HG02571 (cell line): ENCODE results near the gene PRRC2B.
"Not testable (repeated sequence)": the region's sequence is repeated elsewhere in the genome, so short reads cannot be mapped to it uniquely, and the experiment has no call there.

Source experiments
- ATAC-seq: cut with Tn5 transposase; IDR thresholded peaks from one replicate; pipeline ENCODE4 v1.9.1; 2021; ENCODE audit warnings: mild to moderate bottlenecking, moderate library complexity; ENCODE audit not compliant: unreplicated experiment

The PRRC2B gene

DNA sequence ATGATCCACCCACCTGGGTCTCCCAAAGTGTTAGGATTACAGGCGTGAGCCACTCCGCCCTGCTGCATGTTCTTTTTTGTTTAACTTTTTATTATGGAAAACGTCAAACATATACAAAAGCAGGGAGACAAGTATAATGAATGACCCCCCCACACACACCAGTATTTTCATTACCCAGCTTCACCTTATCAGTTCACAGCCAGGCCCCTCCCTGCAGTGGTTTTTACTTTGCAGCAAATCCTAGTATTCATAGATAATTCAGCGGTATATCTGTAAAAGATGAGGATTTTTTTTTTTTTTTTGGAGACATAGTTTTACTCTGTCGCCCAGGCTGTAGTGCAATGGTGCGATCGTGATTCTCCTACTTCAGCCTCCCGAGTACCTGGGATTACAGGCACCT, 111.1 kb downstream of the PRRC2B start:
- no peak for ATAC-seq

DNA sequence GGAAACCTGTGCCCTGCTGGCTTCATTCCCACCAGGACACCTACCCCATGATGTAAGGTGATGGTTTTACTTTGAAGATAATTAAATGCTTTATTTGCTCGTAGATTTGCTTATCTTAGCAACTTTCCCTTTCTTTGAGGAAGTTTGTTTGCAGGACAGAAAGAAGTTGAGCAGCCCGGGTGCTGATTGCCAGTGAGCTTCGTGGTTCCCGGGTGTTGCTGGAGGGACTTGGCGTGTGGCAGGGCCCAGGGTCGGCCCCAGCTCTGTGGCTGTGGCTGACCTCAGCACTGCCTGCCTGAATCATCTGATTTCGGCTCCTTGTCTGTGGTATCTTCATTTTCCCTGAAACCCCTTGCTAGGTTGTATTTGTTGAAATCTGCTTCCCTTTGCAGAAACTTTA, 117.5 kb downstream of the PRRC2B start:
- ATAC-seq: no peak

DNA sequence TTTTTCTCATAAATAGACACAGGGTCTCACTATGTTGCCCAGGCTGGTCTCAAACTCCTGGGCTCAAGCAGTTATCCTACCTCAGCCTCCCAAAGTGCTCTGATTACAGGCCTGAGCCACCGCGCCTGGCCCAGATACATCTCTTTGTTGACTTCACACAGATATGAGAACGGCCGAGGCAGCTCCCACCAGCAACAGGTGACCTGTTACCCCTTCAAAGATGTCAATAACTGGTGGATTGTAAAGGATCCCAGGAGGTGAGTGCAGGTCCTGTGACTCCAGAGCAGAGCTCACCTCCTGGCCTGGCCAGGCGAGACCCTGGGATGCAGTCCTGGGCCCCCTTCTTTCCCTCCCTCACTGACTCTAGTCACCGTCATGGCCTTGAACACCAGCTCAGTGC, 118.0 kb downstream of the PRRC2B start:
- ATAC-seq: no peak

GRCh38 chr9:131513177-131513576, 119.3 kb downstream of the PRRC2B start:
- ATAC-seq: no peak

DNA sequence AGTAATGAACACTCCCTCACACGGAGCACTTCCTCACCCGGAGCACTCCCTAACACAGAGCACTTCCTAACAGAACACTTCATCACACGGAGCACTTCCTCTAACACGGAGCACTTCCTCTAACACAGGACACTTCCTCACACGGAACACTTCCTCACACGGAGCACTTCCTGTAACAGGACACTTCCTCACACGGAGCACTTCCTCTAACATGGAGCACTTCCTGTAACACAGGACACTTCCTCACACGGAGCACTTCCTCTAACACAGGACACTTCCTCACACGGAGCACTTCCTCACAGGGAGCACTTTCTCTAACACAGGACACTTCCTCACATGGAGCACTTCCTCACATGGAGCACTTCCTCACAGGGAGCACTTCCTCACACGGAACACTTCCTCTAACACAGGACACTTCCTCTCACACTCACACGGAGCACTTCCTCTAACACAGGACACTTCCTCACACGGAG, 121.7 kb downstream of the PRRC2B start:
- ATAC-seq: not testable (repeated sequence)

- ATAC-seq: no peak
Observed at GRCh38 chr9:131516100-131516499, 122.2 kb downstream of the PRRC2B start.

DNA sequence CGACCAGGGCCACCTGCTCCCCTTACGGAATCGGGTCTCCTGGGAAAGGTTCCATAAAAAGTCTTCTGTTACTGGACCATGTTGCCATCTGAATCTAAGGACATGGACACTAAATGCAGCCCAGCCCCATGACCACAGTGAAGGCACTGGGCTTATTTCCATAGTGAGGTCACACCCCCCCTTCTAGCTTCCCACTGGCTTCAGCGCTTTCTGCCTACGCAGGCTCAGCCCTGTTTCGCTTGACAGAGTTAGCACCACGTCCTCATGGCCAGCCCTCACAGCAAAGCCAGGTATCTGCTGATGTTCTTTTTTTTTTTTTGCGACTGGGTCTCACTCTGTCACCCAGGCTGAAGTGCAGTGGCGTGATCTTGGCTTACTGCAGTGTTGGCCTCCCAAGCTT, 123.0 kb downstream of the PRRC2B start:
- no peak for ATAC-seq

GRCh38 chr9:131517761-131518190, 123.9 kb downstream of the PRRC2B start:
- ATAC-seq: no peak

DNA sequence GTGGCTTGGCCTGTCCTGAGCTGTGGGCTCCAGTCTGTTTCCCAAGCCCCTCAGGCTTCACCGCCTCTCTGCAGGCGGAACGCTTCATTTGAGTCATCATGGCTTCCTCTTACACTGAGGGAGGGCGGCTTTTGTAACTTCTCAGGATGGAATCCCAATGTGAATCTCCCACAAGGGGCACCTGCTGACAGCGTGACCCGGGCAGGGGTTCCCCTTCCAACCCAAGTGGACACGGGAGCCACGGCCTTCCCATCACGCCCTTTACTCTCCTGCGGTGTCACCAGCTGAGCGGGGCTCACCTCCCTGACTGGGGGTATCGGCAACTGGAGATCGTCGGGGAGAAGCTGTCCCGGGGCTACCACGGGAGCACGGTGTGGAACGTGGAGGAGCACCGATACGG, 124.7 kb downstream of the PRRC2B start:
- ATAC-seq: no peak

- ATAC-seq: no peak
Observed at GRCh38 chr9:131520503-131520902, 126.6 kb downstream of the PRRC2B start.

DNA sequence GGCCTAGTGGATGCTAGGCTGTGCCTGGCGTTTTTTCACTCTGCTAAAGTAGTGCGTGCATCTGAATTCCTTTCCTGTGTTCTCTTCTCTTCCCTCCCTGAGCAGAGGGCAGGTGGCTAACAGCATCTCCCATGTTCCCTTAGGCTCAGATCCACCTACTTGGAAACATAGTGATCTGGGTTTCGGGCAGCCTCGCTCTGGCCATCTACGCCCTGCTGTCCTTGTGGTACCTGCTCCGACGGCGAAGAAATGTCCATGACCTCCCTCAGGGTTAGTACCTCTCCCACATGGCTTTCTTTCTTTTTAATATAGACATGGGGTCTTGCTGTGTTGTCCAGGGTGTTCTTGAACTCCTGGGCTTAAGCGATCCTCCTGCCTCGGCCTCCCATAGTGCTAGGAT, 127.3 kb downstream of the PRRC2B start:
- no peak for ATAC-seq

- ATAC-seq: no peak
Observed at GRCh38 chr9:131521822-131522221, 127.9 kb downstream of the PRRC2B start.

DNA sequence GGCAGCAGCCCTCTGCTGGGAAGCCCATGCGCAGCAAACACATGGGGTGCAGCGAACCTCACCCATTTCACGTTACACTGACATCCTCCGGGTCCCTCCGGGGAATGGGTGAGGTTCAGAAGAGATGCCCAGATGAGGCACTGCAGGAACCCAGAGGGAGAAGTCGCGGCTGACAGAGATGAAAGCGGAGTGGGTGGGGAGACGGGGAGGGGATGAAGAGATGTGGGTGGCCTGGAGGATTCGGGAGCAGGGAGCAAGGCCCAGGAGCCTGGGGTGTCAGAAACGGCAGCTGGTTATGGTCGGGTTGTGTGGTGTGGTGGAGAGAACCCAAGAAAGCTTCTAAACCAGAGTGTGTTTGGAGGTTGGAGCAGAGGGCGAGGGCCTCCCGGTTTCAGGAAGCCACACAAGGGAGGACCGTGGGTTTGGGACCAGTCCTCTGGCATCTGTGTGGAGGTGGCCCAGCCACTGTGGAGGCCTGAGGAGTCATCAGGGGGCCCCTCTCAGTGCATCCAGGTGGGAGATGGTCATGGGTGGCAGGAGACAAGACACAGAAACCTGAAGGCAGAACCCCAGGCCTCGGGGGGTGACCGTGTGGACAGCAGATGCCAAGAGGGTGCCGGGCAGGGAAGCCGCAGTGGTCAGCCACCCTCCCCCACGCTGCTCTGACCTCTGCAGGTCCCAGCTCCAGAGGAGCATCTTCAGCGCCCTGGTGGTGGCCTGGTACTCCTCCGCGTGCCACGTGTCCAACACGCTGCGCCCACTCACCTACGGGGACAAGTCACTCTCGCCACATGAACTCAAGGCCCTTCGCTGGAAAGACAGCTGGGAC, 128.6 kb downstream of the PRRC2B start:
- no peak for ATAC-seq

DNA sequence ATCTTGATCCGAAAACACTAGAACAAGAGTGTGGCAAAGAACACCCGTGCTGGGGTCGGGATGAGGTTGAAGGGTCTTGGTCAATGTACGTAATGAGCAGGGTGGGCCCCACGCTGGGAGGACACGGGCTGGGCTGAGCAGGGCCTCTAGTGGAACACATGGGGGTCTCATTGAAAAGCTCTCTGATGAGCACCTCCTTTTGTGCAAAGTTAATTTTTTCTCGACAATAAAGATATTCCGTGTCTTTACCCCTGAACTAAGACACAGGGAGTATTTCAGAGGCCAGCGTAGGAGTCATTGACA, 129.2 kb downstream of the PRRC2B start:
- no peak for ATAC-seq

DNA sequence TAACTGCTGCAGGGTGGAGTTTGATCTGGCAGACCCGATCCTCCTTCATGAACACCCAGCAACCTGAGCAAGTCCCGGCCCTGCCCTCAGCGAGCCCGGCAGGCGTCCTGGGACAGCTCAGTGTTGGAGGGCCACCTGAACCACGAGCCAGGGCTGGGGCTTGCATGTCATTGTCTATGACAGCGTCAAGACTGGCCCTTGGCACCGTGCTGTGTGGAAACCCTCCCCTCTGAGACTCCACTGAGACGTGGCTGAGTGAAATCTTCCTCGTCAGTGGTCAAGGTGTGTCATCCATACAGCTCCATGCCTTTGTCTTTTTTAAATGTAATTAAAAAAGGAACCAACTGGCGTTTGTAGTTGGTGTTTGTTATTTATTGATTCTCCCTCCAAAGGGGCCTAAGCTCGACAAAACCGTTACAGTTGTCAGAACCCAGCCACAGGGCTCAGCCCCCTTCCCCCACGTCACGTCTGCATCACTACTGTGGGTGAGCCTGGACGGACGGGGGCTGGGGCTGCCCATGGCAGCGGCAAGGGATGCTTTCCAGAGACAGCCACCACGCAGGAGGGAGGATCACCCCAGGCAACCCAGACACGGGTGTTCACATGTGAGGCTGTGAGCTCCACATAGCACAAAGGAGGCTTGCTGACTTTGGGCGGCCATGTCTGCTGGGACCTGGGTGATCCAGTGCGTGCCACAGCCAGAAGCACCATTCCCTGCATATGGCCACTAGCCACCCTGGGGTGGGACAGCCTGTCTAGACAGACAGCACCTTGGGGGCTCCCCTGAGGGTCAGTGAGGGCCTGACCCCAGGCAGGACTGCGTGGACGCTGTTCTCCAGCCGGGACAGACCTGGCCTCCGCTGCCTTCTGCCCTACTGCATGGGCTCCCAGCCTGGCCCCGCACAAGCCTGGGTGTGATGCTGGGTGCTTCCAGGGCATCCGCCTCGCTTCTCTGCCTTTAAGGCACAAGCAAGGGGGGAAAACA, 129.9 kb downstream of the PRRC2B start:
- no peak for ATAC-seq

DNA sequence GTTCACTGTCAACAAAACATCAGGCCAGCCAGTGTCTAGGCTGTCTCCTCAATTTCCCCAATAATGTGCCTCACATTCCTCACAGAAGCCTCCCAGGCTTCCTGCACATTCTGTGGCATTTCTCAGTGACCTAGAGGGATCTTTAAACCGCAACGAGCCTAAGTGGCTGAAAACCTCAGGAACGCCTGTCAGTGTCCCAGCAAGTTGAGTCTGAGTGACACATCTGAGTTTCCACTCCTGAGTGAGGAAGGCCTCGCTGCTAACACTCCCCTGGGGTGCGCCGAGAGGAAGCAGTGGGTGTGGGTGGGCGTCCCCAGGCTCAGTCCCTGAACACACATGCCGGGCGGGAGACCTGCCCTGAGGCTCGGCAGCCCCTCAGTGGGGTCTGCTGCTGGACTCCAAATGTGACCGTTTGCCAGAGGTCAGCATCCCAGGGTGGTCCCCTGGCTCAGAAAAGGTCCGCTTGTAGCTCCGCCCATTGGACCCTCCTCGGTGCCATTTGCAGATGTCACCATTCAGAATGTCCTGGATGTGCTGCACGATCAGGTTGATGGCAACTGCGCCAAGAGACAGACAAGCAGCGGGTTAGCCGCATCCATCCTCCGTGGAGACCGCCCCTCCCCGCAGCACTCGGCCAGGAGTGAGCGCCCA, 130.9 kb downstream of the PRRC2B start:
- no peak for ATAC-seq

DNA sequence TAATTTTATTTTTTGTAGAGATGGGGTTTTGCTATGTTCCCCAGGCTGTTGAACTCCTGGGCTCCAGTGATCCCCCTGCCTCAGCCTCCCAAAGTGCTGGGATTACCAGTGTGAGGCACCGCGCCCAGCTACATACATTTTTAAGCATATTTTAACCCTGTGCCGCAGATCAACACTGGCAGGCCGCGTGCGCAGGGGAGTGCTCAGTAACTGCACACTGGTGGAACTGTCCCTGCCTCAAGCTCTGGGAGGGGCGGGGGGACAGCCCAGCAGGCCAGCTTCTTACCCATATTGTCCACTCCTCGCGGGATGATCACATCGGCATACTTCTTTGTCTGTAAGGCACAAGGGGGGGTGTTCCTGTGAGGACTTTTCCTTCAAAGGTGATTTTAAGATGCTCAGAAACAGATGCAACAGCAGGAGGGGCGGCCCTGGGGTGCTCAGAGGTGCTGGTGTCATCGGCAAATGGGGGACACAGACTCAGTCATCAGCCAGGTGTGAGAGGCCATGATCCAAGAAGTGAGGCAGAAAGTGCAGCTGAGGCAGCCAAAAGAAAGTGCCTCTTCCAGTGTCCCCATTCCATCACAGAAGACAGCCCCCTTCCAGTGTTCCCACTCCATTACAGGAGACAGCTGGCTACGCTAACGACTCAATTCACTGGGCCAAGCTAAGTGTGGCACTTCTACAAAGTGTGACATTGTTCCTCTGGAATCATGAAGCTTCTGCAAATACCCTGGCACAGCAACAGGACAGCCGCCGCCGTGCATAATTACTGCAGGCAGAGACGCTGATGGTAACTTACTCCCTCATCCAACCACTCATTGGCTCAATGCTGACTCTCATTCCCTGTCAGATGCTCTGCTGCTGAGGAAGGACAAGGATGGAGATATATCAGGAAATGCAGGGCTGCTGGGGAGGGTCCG, 132.0 kb downstream of the PRRC2B start:
- no peak for ATAC-seq

- ATAC-seq: no peak
Observed at GRCh38 chr9:131528186-131528585, 134.3 kb downstream of the PRRC2B start.

DNA sequence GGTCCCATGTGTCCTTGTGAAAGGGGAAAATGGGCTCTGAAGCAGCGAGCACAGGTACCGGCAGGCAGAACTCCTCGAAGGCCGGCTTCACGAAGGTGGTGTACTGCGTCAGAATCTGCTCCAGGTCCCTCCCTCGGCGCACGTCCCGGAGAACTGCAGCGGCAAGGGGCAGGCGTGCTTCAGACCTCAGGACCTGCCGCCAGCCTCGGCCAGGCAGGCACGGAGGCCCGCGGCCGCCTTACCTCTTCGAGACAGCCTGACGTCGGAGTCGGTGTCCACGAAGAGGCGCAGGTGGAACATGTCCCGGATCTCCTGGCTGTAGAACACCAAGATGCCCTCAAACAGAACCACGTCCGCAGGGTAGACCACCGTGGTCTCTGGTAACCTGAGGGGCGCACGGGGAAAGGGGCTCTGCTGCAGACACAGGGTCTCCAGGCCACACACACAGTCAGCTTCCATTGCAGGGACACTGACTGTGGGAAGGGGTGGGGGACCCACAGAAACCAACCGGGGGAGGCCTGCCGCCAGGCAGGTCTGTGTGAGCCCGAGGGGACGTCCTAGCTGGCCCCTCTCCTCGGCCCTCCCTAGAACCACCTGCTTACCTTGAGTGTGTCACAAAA, 135.1 kb downstream of the PRRC2B start:
- ATAC-seq: no peak
